ENCODE results near the gene NKAIN2.

GRCh38 chr6:123895346-123895745 is 91.7 kb downstream of the NKAIN2 start:
- TF ChIP-seq, protein P1, sequence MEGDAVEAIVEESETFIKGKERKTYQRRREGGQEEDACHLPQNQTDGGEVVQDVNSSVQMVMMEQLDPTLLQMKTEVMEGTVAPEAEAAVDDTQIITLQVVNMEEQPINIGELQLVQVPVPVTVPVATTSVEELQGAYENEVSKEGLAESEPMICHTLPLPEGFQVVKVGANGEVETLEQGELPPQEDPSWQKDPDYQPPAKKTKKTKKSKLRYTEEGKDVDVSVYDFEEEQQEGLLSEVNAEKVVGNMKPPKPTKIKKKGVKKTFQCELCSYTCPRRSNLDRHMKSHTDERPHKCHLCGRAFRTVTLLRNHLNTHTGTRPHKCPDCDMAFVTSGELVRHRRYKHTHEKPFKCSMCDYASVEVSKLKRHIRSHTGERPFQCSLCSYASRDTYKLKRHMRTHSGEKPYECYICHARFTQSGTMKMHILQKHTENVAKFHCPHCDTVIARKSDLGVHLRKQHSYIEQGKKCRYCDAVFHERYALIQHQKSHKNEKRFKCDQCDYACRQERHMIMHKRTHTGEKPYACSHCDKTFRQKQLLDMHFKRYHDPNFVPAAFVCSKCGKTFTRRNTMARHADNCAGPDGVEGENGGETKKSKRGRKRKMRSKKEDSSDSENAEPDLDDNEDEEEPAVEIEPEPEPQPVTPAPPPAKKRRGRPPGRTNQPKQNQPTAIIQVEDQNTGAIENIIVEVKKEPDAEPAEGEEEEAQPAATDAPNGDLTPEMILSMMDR (IDR thresholded peaks at IDR 0.05) = no peak
- no peak for TF ChIP-seq POLR2A (IDR thresholded peaks at IDR 0.05)

All from thyroid gland (tissue), 4 donors.